MM.1S (cell line): ENCODE data around the gene NMRK2.

Experiments used
- DNase-seq: peaks from one replicate; pipeline ENCODE4 v3.0.0-alpha.2; 2015
- H2AFZ ChIP-seq: fragments of 300-600 bp; sonication (generic); 2 replicates; pipeline ENCODE4 v1.6.0; 2016; ENCODE audit warnings: antibody characterized with exemption, low read length
- H3F3A ChIP-seq: fragments of 300-600 bp; sonication (generic); 2 replicates; pipeline ENCODE4 v1.6.1; 2016; ENCODE audit warnings: mild to moderate bottlenecking, antibody characterized with exemption, low read length, moderate library complexity, mixed read lengths; ENCODE audit not compliant: insufficient read depth
- H3K27ac ChIP-seq: fragments of 300-600 bp; sonication (generic); 2 replicates; pipeline ENCODE4 v1.5.1; 2016; ENCODE audit warnings: mild to moderate bottlenecking, low read length
- H3K27me3 ChIP-seq: fragments of 300-600 bp; sonication (generic); replicated peaks from 2 replicates; pipeline ENCODE4 v1.6.0; 2016; ENCODE audit warnings: low read length; ENCODE audit not compliant: insufficient read depth
- H3K36me3 ChIP-seq: fragments of 300-600 bp; sonication (generic); replicated peaks from 2 replicates; pipeline ENCODE4 v1.6.1; 2016; ENCODE audit warnings: mild to moderate bottlenecking, low read length, mixed read lengths; ENCODE audit not compliant: insufficient read depth
- H3K4me1 ChIP-seq: fragments of 300-600 bp; sonication (generic); 2 replicates; pipeline ENCODE4 v1.6.1; 2016; ENCODE audit warnings: low read length, mixed read lengths
- H3K4me2 ChIP-seq: fragments of 300-600 bp; sonication (generic); 2 replicates; pipeline ENCODE4 v1.6.0; 2016; ENCODE audit warnings: low read depth, low read length
- H3K4me3 ChIP-seq: fragments of 300-600 bp; sonication (generic); 2 replicates; pipeline ENCODE4 v1.5.1; 2016; ENCODE audit warnings: low read length, mixed read lengths
- H3K79me2 ChIP-seq: fragments of 300-600 bp; sonication (generic); 2 replicates; pipeline ENCODE4 v1.6.1; 2016; ENCODE audit warnings: mixed run types, low read length, mixed read lengths
- H3K9ac ChIP-seq: fragments of 300-600 bp; sonication (generic); 2 replicates; pipeline ENCODE4 v1.6.1; 2016; ENCODE audit warnings: low read length, mixed read lengths
- H3K9me2 ChIP-seq: fragments of 300-600 bp; sonication (generic); replicated peaks from 2 replicates; pipeline ENCODE4 v1.6.1; 2016; ENCODE audit warnings: mild to moderate bottlenecking, low read length, mixed read lengths; ENCODE audit not compliant: insufficient read depth
- H3K9me3 ChIP-seq: fragments of 300-600 bp; sonication (generic); replicated peaks from 2 replicates; pipeline ENCODE4 v1.6.1; 2016; ENCODE audit warnings: mild to moderate bottlenecking, low read length, mixed read lengths; ENCODE audit not compliant: insufficient read depth
- H4K20me1 ChIP-seq: fragments of 300-600 bp; sonication (generic); 2 replicates; pipeline ENCODE4 v1.6.1; 2016; ENCODE audit warnings: mild to moderate bottlenecking, low read length, moderate library complexity, mixed read lengths; ENCODE audit not compliant: insufficient read depth
- CTCF ChIP-seq: fragments of 300-600 bp; sonication (generic); IDR thresholded peaks from 2 replicates; pipeline ENCODE4 v1.5.1; 2016; ENCODE audit warnings: antibody characterized with exemption, low read length, mixed read lengths
- EZH2 ChIP-seq: fragments of 300-600 bp; sonication (generic); optimal IDR thresholded peaks from 2 replicates; pipeline ENCODE3; 2017; ENCODE audit warnings: low read depth, mild to moderate bottlenecking, antibody characterized with exemption, low read length, mixed read lengths
- EZH2phosphoT487 ChIP-seq: fragments of 300-600 bp; sonication (generic); IDR thresholded peaks from 2 replicates; pipeline ENCODE4 v1.6.1; 2018; ENCODE audit warnings: antibody characterized with exemption, low read length

The NMRK2 gene

DNA sequence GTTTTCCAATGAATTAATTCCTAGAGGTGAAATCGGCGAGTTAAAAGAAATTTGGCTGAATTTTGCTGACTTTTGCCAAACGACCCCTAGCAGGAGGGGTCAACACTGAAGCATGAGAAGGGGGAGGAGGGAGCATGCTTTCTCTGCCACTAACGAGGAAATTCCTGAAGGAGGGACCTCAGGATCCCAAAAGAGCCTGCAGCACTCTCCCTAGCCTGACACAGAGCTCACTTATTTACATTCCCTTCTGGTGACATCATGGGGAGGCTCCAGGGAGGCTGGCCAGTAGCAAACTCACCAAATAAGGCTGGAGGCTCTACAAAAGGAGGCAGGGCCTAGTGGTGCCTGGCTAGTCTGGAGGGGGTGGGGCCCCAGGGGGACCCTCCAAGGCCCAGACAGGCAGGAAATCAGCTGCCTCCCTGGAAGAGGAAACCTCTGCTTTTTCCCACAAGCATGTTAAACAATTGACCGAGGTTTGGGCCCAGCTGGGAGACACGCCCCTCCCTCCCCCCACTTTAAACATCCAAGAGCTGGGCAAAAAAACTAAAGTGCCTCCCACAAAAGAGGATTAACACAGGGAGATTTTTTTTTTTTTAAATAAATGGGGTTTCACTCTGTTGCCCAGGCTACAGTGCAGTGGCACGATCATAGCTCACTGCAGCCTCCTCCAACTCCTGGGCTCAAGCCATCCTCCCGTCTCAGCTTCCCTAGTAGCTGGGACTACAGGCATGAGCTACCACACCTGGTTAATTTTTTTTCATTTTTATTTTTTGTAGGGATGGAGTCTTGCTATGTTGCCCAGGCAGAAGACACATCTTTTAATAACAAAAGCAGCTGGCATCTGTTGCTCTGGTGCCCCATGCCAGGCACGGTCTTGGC, 35.9 kb downstream of the NMRK2 start:
- Histone ChIP-seq H3K4me3 (no peak overlapping the region), H3K9me2 (no peaks in the 10 kb centered on the region), H2AFZ (no peak overlapping the region), H3K4me2 (no peak overlapping the region), H3K9ac (no peak overlapping the region), H3K79me2 (peaks cover 45% of the 10 kb centered on the region), H4K20me1 (no peaks in the 10 kb centered on the region), H3K9me3 (no peaks in the 10 kb centered on the region), H3K36me3 (peaks cover 1% of the 10 kb centered on the region; the same call in 1 of the 2 replicates), H3F3A (peaks cover 16% of the 10 kb centered on the region), H3K27me3 (no peaks in the 10 kb centered on the region), H3K27ac (no peak overlapping the region), H3K4me1 (0 out of 2 replicates have a peak, but pooled peaks cover 4% of the 10 kb centered on the region)
- TF ChIP-seq EZH2phosphoT487, result no peak
- TF ChIP-seq EZH2, result no peak
- no peak for TF ChIP-seq CTCF
- DNase-seq, result no peak

- Histone ChIP-seq H3K4me2 (peak overlapping the region; percentile 62), H3K36me3 (no peaks in the 10 kb centered on the region), H3K9me2 (no peaks in the 10 kb centered on the region), H3K9me3 (no peaks in the 10 kb centered on the region), H3K4me1 (0 out of 2 replicates have a peak, but pooled peaks cover 4% of the 10 kb centered on the region), H3K27me3 (no peaks in the 10 kb centered on the region), H3K27ac (no peak overlapping the region), H3K79me2 (peaks cover 45% of the 10 kb centered on the region), H3K4me3 (peak overlapping the region; percentile 100), H2AFZ (no peak overlapping the region), H4K20me1 (no peaks in the 10 kb centered on the region), H3K9ac (peak overlapping the region; percentile 90; the same call in 1 of the 2 replicates), H3F3A (peaks cover 16% of the 10 kb centered on the region)
- TF ChIP-seq CTCF, result no peak
- peak; percentile 5 for DNase-seq
Measured at GRCh38 chr19:3969435-3970312, 36.8 kb downstream of the NMRK2 start.

GRCh38 chr19:3970313-3970807, 37.5 kb downstream of the NMRK2 start:
- peak overlapping the region; percentile 62 for H3K4me2 ChIP-seq
- no peaks in the 10 kb centered on the region for H3K9me3 ChIP-seq
- no peaks in the 10 kb centered on the region for H3K27me3 ChIP-seq
- peaks cover 47% of the 10 kb centered on the region for H3K79me2 ChIP-seq
- H3K9ac ChIP-seq, result peak overlapping the region; percentile 90
- no peak for DNase-seq
- peaks cover 4% of the 10 kb centered on the region; the same call in 1 of the 2 replicates for H4K20me1 ChIP-seq
- no peak overlapping the region for H3K27ac ChIP-seq
- TF ChIP-seq EZH2 (no peak), EZH2phosphoT487 (no peak), CTCF (no peak)
- peak overlapping the region; percentile 100 for H3K4me3 ChIP-seq
- H3K36me3 ChIP-seq, result peaks cover 3% of the 10 kb centered on the region; the same call in 1 of the 2 replicates
- no peaks in the 10 kb centered on the region for H3K9me2 ChIP-seq
- H2AFZ ChIP-seq, result peak overlapping the region; percentile 91
- peaks cover 20% of the 10 kb centered on the region for H3F3A ChIP-seq
- 0 out of 2 replicates have a peak, but pooled peaks cover 4% of the 10 kb centered on the region for H3K4me1 ChIP-seq
